Cardiac fibroblast (primary cell): ENCODE measurements around the gene GOLGA2.
A peak's percentile ranks its signal among the peaks of the same experiment; 100 is the strongest.

ENCODE experiments used
- DNase-seq, 2 donors: peaks; one replicate each; pipeline versions ENCODE4 v3.0.0 to v3.0.0-alpha.2; 2010; ENCODE audit warnings: low read depth in 2 of 2
- H3K4me3 ChIP-seq, 2 donors: replicated peaks in 1 of 2; 1 replicate in 1 of 2; 2 replicates in 1 of 2; pipeline ENCODE4 v1.5.1; 2011; ENCODE audit warnings: low read depth in 2 of 2, low read length in 2 of 2, mild to moderate bottlenecking in 2 of 2, moderate library complexity in 1 of 2
- TF ChIP-seq, protein P1 (sequence below): IDR thresholded peaks from one replicate; pipeline ENCODE4 v1.5.1; 2011; ENCODE audit warnings: low read depth, mild to moderate bottlenecking, low read length, inconsistent platforms

Gene GOLGA2

DNA sequence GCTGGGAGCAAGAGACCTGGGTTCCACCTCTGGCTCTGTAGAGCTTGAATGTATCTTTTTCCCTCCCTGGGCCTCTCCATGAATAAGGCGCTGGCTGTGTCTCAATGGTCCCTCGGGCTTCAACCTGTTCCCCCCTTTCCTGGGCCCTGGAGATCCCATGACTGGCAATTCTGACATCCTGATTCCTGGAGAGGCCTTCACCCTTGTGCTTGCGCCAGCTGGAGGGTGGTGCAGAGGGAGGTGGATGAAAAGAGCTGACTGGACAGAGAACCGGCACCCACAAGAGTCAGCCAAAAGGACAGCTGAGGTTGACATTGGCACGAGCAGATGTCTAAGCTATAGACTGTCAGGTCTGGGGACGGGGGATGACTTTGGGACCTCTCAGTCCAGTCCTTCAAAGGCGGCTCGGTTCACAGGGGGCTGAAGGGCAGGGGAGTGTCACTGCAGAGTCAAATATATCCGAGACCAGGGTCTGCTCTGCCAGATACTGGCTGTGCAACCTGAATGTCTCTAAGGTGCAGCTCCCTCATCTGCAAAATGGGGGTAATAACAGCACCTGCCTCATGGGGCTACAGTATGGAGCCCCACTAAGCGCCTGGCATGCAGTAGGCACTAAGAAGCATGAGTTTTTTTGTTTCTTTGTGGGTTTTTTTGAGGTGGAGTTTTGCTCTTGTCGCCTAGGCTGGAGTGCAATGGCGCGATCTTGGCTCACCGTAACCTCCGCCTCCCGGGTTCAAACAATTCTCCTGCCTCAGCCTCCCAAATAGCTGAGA, 58.8 kb downstream of the GOLGA2 start:
- peak in 1 of 2 donors; percentile 19 for DNase-seq
- H3K4me3 ChIP-seq = no peak overlapping the region
- TF ChIP-seq, protein P1, sequence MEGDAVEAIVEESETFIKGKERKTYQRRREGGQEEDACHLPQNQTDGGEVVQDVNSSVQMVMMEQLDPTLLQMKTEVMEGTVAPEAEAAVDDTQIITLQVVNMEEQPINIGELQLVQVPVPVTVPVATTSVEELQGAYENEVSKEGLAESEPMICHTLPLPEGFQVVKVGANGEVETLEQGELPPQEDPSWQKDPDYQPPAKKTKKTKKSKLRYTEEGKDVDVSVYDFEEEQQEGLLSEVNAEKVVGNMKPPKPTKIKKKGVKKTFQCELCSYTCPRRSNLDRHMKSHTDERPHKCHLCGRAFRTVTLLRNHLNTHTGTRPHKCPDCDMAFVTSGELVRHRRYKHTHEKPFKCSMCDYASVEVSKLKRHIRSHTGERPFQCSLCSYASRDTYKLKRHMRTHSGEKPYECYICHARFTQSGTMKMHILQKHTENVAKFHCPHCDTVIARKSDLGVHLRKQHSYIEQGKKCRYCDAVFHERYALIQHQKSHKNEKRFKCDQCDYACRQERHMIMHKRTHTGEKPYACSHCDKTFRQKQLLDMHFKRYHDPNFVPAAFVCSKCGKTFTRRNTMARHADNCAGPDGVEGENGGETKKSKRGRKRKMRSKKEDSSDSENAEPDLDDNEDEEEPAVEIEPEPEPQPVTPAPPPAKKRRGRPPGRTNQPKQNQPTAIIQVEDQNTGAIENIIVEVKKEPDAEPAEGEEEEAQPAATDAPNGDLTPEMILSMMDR = no peak

DNA sequence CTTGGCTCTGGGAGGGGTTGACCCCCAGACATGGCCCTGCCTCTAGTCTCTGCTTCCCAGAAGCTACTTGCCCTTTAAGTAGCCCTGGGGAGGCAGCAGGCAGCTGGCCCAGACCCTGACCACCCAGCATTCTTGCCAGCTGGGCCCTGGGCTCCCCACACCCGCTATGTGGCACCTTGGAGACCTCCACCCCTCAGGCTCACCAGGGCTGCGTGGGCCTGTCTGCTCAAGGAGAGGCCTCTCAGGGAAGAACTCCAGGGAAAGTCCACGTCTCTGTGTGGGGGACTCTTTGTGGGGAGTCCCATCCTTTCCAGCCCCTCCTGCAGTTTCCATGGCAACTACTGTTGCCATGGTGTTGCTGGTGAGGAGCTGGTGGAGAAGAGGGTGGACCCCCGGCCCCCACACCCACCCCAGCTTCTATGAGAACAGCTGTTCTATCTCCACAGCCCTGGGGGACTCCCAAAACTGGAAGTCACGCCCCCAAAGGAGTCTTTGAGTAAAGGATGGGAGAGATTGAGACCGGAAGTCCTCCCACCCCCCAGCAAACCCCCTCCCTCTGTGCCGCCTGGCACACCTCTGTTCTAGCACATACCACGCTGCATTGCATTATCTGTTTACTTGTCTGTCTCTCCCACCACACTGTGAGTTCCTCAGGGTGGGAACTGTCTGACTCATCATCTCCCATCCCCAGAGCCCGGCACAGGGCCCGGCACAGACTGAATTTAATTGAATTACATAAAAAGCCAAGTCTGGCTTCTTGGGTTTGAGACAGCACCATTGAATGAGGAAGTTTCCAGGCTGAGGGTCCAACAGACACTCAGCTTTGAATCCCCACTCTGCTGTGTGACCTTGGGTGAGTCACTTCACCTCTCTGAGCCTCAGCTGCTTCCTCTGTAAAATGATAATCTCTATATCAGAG, 60.1 kb downstream of the GOLGA2 start:
- no peak overlapping the region for H3K4me3 ChIP-seq
- peak; percentile 67 to 70 for DNase-seq
- TF ChIP-seq, protein P1 = no peak

DNA sequence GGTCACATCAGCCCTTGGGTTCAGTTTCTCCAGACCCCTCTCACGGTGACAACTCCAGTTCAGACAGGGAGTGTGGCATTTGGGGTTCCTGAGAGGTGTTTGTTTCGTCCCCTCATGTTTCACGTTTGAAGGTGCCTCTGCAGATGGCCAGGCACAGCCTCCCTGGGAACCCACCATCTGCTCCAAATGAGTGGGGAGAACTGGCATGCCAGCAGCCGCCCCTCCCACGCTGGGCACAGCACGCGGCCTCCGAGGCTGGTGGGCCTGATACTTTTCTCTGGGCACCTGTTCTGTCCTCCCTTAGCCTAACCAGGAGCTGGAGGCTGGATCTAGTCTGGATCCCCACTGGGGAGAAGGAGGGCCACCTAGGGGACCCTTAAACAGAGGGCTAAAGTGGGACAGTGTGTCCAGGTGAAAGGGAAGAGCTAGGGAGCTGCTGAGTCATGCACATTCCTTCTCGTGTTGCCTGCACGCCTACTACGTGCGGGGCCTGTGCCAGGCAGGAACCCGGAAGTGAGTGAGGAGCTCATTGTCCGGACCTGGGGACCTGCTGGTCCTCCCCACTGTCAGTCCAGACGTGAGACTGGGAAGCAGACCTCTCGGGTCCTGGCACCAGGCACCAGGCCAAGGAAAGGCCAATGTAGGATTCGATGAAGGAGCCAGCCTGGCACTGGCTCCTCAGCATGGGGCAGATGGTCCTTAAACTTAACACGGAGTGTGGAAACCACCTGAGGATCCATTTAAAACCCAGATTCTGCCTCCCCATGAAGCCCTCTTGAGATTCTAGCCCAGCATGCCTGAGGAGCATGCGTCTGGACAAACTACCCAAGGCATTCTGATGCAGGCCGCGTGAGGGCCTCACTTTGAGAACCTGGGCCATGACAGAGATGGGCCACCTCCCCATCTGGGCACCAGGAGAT, 61.0 kb downstream of the GOLGA2 start:
- DNase-seq = peak in 1 of 2 donors; percentile 16
- TF ChIP-seq, protein P1 = no peak
- no peak overlapping the region for H3K4me3 ChIP-seq

DNA sequence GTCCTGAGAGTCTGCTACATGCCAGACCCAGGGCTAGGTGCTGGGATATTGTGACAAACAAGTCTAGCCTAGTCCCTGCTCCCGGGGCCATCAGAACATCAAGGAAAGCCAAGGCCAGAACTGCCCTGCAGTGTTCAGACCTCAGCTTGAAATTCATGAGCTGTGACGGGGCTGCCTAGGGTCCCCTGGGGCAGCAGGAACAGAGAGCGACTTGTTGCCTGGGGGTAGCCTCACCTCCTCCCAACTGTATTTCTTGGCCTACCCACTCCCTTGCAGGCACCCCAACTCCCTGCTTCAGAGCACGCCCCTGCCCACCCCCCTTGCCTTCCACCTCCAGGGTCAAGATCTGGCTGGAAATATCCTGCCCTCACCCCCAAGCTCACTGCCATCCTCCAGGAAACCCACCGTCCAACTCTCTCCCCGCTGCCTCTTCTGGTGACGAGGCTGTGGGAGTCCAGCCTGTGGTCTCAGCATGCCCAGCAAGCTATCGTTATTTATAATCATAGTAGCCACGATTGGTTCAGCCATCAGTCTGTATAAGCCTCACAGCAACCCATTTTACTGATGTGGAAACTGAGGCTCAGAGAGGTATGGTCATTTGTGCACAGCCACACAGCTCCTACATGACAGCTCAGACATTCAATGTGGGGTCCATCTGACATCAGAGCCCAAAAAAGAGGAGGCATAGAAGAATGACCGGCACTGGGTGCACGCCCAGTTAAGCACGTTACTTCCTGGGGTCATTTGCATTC, 61.9 kb downstream of the GOLGA2 start:
- TF ChIP-seq, protein P1 = no peak
- H3K4me3 ChIP-seq = no peak overlapping the region
- DNase-seq = no peak

DNA sequence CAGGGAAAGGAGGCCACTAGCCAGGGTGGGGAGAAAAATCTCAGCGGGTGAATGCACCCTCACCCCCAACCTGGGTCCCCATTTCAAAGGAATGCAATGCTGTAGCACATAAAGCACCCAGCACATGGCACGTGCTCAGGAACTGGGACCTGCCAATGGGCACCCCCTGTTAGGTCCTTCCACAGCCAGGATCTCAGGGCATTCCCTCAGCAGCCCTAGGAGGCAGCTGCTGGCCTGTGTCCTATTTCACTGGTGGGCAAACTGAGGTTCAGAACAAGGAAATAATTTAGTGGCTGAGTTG, 63.9 kb downstream of the GOLGA2 start:
- TF ChIP-seq, protein P1 = no peak
- no peak for DNase-seq
- no peak overlapping the region for H3K4me3 ChIP-seq
